Ishikawa (cell line): ENCODE data around the gene CARS1.

Source experiments
- CREB1 ChIP-seq: IDR thresholded peaks from 2 replicates; pipeline ENCODE4 v1.6.1; 2012; ENCODE audit warnings: low read depth
- FOXM1 ChIP-seq: IDR thresholded peaks from 2 replicates; pipeline ENCODE4 v1.6.1; 2012; ENCODE audit warnings: low read depth, borderline replicate concordance
- TAF1 ChIP-seq: IDR thresholded peaks from 2 replicates; pipeline ENCODE4 v1.6.1; 2012; ENCODE audit warnings: low read depth, mild to moderate bottlenecking

- TF ChIP-seq FOXM1 (no peak), CREB1 (no peak), TAF1 (no peak)
Observed at GRCh38 chr11:3087373-3087772, 30.1 kb upstream of the CARS1 start.
